HG03432 (cell line): Measurements from ENCODE around the gene LOXHD1.

Source experiments
- ATAC-seq: cut with Tn5 transposase; IDR thresholded peaks from one replicate; pipeline ENCODE4 v1.9.1; 2021; ENCODE audit warnings: mild to moderate bottlenecking, moderate library complexity; ENCODE audit not compliant: unreplicated experiment

Gene LOXHD1

DNA sequence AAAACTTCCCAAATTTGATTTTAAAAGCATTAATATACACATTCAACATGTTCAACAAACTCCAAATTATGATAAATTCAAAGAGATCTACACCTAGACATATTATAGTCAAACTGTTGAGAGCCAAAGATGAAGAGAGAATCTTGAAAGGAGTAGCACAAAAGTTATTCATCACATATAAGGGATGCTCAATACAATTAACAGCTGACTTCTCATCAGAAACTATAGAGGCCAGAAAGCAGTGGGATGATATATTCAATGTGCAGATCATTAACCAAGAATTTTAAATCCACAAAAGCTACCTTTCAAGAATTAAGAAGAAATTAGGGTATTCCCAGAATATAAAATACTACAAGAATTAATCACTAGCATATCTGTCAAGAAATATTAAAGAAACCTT, 75.4 kb downstream of the LOXHD1 start:
- ATAC-seq: no peak

DNA sequence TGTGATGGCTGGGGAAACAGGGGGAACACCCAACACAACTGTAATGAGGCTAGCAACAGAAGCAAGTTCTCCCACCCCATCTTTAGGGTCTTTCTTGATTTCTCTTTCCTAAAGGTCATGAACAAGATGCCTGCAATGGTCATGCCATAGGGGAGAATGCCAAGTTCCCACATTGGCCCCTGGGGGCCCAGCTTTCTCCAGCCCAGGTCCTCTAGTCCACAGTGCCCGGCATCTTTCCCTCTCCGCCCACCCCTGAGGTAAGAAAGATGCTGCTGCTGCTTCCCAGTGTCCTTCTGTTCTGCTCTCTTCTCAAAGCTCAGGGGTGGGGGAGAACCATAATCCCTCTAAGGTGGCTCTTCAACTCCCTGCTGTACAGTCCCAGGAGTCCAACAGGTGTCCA, 78.0 kb downstream of the LOXHD1 start:
- ATAC-seq: no peak

DNA sequence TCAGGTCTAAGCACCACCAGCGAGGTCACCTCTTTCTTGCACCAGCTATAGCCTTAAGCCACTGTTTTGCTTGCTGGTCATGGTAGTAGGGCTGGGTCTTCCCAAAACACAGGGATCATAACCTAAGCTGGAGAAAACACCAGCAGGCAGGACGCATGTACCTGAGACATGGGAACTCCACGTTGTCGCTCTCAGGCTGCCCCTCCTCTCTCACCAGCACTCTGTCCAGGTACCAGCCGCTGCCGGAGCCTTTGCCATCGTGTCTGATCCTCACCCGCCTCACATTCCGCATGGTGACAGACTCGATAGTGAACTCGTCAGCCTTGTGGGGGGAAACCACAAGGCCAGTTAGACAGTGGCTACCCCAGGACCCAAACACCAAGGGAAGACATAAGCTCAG, 79.5 kb downstream of the LOXHD1 start:
- no peak for ATAC-seq

DNA sequence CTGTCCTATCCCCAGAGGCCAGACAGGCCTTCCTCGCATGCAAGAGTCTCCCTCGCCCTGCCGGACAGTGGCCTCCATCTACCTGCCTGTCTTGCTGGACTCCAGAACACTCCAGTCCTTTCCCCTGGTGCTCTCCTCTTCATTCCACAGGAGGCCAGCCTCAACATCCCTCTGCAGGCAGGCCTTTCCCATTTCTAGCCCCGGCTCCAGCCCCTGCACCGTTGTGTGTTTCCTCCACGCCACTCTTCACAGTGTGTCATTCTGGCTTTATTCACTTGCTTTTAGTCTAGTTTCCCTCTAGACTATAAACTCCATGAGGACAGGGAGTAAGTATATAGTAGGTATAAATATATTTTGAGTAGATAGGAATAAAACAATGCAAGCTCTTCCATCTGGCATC, 81.2 kb downstream of the LOXHD1 start:
- no peak for ATAC-seq

DNA sequence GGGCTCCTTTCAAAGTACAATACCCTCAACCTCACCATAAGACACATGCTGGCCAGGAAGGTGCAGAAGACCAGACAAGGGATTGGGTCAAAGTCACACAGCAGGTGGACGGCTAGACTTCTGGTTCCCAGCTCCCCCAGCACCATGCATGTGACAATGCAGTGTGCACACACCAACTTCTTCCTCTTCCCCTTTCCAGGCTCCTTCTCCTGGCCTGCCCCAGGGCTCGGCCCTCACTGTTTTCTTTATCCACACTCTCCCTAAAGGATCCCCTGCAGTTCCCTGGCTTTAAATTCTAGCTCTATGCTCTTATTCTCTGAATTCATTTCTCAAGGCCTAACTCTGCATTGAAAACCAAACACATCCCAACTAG, 82.3 kb downstream of the LOXHD1 start:
- ATAC-seq: no peak

DNA sequence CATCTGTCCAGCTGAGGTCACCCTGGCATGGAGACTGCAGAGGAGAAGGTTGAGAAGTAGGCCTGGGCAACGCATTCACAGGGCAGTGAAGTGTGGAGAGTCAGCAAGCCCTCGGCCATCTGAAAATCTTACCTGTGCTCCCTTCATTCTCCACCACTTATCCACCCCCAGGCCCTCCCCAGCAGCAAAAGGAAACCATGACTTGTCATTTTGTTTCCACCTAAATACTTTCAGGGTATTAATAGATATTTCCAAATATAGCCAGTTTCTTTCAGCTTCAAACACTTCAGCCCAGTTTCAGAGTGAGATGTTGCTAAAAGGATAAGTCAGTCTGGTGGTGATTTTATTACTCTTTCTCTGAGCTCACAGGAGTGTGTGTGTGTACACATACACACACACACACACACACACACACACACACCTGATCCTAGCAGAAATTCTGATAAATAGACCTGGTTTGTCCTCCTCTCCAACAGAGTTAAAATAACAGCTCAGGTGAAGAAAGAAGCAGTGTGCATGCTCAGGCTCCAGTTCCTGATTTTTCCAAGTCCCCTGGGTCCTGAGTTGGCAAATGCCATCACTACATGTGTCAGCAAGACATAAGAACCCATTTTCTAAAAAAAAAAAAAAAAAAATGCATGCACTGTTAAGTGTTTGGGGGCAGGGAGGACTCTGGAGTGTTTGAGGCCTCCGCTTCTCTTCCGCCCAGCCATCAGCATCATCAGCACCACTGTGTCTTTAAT, 82.8 kb downstream of the LOXHD1 start:
- peak; percentile 73 for ATAC-seq

DNA sequence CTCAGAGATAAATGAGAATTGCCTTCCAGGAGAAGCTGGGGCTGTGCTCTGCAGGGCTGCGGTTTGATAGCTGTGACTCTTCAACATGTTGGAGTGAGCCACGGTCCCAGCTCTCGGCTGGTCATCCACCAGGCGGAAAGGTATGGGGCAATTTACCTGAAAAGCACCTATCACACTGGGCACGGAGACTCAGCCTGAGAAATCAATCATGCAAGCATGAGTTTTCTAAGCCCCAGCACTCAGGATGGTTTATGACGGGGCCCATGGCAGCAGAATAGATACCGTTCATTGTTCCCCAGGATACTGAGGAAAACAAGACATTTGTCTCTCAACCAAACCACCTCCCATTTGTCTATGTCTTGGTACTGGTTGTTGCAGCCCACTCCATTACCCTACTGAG, 83.9 kb downstream of the LOXHD1 start:
- ATAC-seq: no peak

DNA sequence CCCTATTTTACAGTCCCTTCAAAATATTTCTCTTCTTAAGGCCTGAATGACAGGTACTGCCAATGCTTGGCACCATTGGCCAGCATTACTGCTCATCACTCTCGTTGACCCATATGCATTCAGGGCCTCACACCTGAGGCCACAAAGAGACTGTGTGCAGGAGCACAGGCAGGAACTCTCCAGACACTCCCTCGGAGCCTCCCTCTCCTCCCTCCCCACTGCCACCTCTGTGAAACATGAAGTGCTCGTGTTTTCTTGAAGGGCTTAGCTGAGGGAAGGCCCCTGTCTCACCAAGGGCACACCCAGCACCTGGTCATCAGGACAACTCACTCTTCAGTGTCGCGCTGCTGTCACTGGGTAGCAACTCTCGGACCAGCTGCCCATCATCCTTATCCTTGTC, 85.3 kb downstream of the LOXHD1 start:
- ATAC-seq: no peak

DNA sequence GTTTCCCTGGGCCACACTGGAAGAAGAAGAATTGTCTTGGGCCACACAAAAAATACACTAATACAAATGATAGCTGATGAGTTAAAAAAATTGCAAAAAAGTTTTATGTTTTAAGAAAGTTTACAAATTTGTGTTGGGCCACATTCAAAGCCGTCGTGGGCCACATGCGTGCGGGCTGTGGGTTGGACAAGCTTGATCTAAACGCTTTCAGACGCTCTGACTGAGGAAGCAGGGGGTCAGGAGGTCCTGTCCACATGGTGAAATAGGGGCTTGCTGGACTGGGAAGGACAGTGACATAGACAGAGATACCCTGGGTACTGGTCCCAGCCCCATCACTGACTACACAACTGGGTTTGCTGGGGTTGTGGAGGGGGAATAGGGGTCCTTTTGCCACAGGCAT, 86.4 kb downstream of the LOXHD1 start:
- ATAC-seq: no peak

DNA sequence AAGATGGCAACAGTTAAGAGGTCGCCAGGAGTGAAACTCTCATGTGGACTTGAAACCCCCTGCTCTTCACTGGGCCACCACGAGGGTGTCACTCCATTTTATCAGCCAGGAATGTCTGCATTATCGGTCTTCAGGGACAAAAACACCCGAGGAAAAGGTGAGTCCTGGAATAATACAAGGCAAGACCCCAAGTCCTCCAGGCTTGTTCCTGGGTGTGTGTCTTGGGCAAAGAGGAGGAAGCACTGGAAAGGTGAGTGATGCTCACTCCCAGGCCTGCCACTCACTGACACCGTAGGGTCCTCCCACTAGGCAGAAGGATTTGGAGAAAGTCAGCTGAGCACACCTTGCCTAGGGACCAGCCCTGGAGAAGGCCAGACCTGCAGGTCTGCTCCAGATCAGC, 86.9 kb downstream of the LOXHD1 start:
- no peak for ATAC-seq

DNA sequence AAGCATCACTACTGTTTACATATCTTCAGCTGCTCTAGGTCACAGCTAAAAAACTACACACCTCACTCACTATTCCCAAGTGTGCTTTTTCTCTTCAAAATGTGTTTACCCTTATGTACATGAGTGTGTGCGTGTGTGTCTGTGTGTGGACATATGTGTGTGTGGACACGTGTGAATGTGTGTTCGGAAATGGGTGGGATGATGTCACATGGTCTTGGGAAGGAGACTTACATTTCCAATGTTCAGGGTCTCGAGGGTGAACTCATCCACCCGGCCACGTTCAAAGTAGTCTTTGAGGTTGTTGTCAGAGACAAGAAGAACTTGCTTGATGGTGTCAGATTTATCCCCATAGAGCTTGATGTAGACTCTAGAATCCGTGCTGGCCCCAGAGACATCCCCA, 87.8 kb downstream of the LOXHD1 start:
- no peak for ATAC-seq

DNA sequence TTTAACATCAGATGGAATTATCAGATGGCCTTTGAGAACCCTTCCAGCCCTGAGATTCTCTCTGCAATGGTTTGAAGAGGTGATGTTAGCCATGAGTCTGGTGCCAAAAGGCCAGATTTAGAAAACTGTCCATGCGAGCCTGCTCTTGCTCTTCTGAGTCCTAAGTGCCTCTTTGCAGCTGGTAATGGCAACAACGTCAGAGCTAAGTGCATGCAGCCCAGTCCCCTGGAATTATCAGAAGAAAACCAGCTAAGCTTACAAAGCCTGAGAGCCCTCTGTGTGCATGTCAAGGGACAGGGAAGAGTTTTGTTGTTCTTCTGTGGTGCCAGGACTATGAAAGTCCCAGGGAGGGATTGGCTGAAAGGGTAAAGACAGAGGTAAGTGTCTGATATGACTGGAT, 89.8 kb downstream of the LOXHD1 start:
- ATAC-seq: no peak

DNA sequence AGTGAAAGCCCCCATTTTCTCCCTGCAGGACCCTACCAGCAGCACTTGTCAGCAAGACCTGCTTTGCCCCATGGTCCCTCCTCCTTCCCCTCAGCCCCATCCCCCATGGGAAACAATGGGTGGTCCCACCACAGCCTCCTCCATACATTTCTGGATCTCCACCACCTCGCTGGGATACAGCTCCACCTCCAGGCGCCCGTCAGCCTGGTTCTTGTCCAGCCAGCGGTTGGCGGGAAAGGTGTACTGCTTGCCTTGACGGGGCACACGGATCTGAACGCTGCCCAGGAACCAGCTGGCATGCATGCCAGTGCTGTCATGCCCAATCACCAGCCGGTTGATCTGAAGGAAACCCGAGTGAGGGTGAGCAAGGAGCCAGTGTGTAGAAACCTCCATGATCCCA, 90.9 kb downstream of the LOXHD1 start:
- ATAC-seq: no peak

DNA sequence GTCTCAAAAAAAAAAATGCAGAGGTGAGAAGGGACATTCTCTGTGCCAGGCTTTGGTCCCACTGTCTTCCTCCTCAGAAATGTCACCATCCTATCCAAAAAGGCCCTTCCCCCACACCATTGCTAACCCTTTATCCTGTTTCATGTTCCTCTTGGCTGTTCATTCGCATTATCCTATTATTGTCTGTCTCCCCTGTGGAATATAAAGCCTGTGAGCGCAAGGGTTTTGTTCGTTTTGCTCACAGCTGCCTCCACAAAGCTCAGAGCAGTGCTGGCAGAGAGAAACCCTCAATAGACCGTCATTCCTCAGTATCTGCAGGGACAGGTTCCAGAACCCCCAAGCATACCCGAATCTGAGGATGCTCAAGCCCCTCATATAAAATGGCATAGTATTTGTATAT, 91.8 kb downstream of the LOXHD1 start:
- no peak for ATAC-seq

DNA sequence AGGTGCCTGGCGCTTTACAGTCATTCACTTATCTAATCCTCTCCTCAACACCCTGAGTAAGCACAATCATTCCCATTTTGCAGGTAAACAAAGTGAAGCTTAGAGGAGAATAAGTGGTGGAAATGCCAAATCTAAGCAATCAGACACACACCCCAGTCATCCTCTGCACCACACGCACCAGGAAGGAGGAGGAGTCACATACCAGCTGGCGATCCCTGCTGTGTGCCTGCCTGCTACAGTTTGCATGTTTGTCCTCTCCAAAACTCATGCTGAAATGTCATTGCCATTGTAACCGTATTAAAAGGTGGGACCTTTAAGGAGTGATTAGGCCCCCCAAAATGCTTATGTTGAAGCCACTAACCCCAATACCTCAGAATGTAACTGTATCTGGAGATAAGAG, 93.7 kb downstream of the LOXHD1 start:
- no peak for ATAC-seq

DNA sequence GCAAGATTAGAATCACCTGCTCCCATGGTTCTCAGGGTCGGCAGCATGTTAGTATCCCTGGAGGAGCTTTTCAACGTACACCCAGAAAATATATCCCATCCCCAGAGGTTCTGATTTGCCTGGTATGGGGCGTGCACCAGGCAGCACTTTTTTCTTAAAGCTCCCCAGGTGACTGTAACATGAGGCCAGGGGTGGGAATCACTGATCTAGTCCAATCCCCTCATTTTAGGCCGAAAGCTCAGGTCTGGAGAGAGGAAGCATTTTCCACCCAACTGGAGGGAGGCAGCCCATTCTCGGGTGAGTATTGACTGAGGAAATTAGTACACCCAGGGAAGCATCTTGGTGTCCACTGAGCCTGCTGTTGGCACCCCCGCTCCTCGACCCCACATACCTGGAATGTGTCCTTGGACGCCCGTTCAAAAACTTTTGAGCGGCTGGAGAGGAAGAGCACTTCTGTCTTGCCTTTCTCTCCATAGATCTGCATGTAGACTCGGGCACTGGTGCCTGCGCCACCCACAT, 94.3 kb downstream of the LOXHD1 start:
- ATAC-seq: no peak

DNA sequence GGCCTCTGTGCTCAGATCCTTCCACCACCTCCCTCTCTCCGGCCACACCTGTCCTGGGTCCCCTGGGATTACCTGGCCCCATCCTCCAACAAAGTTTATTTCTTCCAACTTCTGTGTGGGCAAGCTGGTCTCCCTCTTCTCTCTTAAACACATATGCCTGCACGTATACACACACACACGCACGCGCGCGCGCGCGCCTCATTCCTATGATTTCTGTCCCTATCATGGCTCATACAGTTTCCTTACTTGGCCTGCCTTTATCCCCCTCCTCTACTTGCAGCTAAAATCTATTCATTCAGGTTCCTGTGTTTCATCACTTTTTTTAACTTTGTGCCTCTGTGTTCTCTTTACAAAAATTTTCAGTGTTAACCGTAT, 96.4 kb downstream of the LOXHD1 start:
- no peak for ATAC-seq

DNA sequence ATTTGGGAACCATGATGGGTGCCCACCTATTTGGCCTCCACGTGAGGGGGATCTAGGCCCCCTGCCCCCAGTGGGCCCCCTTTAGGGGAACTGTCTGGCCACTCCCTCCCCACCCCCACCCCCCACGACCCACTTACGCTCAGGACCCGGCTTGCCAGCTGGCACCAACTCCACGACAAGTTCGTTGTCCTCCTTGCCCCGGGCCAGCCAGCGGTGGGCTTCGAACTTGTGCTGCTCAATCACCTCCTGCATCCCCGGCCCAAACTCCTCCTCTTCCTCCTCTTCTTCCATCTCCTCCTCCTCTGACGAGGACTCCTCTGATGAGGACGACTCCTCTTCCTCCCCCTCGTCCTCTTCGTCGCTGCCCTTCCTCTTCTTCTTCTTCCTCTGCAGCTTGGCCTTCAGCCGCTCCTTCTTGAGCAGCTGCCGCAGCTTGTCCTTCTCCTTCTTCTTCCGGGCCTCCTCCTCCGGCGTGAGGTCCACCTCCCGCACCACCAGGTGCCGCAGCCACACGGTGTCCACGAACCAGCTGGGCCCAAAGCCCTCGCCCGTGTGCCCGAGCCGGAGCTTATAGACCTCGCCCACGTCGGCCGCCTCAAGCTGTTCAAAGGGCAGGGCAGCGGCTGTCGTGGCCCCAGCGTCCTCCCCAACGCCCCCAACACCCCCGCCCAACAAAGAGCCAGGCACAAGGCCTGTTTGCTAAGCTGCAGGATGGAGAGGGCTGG, 96.9 kb downstream of the LOXHD1 start:
- ATAC-seq: no peak

DNA sequence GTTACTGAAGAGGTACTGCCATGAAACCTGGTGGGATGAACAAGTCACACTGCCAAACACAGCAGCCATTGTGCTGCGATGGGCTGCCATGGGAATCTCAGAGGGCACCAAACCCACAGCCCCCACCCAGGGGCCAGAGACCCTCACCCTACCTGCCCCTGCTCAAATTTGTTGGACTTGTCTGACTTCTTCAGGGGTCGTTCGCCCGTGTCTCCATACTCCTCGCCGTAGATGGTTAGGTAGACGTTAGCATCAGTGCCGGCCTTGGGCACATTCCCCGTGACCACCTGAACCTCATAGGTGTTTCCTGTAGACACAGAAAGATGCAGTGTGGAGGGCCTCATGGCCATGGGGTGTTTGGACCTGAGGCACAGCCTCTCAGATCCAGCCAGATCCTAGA, 97.7 kb downstream of the LOXHD1 start:
- no peak for ATAC-seq

DNA sequence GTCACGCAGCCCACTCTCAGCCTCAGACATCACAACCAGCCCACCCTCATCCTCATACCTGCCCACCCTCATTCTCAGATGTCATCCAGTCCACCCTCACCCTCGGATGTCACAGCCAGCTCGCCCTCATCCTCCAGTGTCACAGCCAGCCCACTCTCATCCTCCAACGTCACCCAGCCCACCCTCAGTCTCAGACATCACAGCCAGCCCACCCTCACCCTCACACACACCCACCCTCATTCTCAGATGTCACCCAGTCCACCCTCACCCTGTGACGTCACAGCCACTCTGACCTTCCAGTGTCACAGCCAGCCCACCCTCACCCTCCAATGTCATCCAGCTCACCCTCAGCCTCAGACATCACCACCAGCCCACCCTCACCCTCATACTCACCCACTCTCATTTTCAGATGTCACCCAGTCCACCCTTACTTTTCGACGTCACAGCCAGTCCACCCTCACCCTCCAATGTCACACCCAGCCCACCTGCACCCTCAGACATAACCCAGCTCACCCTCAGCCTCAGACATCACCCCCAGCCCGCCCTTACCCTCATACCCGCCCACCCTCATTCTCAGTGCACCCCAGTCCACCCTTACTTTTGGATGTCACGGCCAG, 100.3 kb downstream of the LOXHD1 start:
- no peak for ATAC-seq

DNA sequence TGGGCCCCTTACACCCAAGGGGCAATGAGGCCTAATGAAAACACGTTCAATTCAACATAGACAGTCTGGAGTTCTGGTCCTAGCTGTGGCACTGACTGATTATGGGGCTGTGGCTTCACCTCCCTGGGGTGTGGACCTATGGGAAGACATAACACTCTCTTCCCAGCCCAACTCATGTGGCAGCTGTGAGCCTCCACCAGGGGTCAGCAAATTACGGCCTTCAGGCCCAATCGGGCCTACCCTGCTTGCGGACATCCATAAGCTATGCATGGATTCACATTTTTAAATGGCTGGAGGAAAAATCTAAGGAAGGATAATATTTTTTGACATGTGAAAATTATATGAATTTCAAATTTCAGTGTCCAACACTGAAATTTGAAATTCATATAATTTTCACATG, 101.3 kb downstream of the LOXHD1 start:
- ATAC-seq: no peak

DNA sequence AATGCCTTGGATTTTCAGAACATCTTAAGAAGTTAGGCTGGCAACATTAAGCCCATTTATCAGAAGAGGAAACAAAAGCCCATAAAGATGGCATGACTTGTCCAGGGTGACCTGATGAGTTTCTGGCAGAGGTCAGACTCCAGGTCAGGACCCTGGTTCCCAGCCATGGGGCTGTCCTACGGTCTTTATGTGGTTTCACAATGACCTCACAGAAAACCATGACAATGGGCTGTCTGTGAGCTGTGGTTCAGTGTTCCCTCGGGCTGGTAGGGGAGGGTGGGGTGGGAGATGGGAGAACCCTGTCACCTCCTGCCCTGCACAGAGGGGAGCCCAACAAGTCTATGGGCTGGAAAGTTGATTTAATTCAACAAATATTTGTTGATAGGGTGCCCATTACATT, 101.8 kb downstream of the LOXHD1 start:
- no peak for ATAC-seq
